NOMO-1 treated with DMSO at 0.1 percent for 48 hours (cell line): ENCODE data around the gene EIF2S2.

Experiments used
- DNase-seq: peaks from one replicate; lab custom pipeline; 2025; ENCODE audit not compliant: unreplicated experiment; lab: John Stamatoyannopoulos, UW

EIF2S2 gene

DNA sequence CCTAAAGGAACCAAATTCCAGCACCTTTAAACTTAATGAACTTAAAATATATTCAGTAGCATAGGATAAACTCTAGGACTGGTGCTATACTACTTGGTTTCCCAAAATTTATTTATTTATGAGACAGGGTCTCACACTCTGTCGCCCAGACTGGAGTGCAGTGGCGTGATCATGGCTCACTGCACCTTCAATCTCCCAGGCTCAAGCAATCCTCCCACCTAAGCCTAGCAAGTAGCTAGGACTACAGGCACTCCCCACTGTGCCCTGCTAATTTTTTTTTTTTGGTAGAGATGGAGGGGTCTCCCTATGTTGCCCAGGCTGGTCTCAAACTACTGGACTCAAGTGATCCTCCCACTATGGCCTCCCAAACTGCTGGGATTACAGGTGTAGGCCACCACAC lies 21.4 kb downstream of the EIF2S2 start:
- DNase-seq = no peak

GRCh38 chr20:34089655-34090345 lies 22.2 kb downstream of the EIF2S2 start:
- DNase-seq = no peak

- no peak for DNase-seq
Measured at GRCh38 chr20:34089175-34089479, 22.9 kb downstream of the EIF2S2 start.

DNA sequence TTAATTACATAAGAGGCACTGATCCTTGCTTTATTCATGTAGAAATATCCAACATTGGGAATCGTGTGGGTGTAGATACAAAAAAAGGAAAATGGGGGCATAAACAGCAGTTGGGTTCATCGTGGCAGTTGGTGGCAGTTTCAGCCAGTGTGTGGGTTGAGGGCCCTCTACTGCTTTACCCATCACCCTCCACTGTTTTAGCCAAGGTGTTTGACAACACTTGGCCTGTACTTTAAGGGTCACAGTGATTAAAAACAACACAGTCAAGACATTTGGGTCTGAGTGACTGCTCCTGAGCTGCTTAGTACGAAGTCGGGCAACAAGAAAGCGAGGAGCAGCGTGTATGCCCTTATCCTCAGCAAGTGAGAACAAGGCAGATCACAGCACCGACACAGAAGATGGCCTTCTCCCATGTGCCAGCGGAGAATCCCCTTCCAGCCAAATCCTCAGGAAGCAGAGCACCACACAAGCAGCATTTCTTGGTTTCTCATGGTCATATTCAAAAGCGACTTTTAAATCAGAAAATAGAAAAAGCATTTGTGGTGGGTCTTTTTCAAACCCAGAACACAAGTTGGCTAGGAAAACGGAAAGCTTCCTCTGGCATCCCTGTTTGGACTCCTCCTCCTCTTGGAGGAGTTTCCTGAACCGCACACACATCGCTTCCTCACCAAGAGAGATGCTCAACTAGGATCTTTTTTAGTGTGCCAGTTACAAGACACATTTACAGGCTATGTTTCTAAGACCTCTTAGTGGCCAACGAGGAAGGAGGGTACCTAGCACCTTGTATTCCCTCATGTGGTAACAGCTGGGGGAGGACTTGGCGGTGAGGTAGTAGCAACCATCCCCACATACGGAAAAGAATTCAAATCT lies 23.5 kb downstream of the EIF2S2 start:
- no peak for DNase-seq

DNA sequence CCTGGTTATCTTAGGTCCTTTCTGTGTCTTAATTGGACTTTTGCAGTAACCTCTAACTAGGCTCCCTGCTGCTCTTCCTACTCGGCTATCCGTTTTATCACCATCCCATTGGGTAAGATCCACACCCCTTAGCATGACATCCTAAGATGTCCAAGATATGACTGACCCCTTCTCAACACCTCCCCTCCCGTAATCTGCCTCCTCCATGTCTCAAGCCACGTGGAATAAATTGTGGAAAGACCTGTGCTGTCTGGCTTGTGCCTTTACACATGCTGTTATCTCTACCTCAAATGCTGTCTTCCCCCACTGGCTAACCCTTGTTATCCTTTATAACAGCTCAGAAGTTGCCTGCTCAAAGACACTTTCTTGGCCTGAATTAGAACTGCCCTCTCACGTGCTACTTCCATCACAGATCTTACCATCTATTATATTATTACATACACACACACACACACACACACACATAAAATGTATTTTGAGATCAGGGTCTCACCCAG lies 26.5 kb downstream of the EIF2S2 start:
- no peak for DNase-seq

DNA sequence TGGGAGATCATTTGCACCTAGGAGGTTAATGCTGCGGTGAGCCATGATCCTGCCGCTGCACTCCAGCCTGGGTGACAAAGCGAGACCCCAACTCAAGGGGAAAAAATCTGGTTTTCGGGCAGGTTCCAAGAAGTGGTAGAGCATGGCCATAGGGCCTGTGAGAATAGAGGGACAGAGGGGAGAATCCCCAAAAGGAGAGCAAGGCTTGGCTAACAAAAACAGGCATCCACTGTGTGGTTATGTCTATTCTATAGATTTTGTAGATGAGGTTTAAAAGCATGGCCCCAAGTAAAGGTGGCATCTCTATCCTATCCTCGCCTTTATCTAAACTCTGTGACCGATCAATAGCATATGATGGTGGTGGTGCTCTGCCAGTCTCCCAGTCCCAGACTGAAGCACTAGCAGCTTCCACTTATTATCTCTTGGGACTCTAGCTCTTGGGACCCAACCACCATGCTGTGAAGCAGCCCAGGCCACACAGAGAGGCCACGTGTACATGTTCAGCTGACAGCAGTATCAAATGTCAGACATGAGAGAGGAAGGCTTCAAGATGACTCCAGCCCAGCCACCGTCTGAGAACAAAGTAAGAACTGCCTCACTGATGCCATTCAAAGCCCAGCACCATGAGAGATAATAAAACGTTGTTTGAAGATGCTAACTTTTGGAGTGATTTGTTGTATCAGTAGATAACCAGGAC lies 27.7 kb downstream of the EIF2S2 start:
- DNase-seq = no peak

GRCh38 chr20:34083781-34084180 lies 28.3 kb downstream of the EIF2S2 start:
- DNase-seq = no peak

GRCh38 chr20:34083137-34083536 lies 28.9 kb downstream of the EIF2S2 start:
- DNase-seq = no peak

GRCh38 chr20:34082232-34082887 lies 29.7 kb downstream of the EIF2S2 start:
- DNase-seq = no peak

DNA sequence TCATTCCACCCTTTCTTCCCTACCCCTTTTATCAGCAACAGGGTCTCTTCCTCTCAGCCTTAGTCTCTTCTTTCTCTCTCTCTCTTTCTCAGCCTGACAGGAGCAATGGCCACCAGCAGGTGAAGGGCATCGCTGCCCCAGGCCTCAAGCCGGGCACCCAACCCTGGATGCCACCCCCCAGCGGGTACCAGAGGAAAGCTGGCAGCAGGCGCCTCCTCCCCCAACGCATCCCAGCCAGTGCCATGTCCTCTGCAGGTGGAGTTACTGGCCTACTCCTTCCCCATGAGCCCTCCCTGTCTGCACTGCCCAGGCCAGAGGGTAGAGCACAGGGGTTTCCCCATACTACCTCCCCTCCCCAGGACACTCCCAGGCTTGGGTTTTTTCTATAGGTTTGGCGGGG lies 32.2 kb downstream of the EIF2S2 start:
- no peak for DNase-seq

- no peak for DNase-seq
Measured at GRCh38 chr20:34078540-34078939, 33.5 kb downstream of the EIF2S2 start.

- no peak for DNase-seq
Measured at GRCh38 chr20:34076952-34077351, 35.1 kb downstream of the EIF2S2 start.

DNA sequence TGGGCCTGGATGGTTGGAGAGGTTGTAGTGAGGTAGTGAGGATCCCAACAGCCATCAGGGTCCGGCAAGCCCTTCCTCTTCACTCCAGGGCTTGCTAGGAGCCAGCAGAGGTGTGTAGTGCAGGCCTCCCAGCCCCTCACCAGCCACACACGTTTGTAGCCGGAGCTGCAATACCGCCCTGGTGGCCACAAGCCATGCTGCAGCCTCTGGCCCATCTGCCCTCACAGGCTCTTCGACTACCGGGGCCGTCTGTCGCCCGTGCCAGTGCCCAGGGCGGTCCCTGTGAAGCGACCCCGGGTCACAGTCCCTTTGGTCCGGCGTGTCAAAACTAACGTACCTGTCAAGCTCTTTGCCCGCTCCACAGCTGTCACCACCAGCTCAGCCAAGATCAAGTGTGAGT lies 36.4 kb downstream of the EIF2S2 start:
- no peak for DNase-seq

GRCh38 chr20:34074101-34074760 lies 37.8 kb downstream of the EIF2S2 start:
- no peak for DNase-seq

DNA sequence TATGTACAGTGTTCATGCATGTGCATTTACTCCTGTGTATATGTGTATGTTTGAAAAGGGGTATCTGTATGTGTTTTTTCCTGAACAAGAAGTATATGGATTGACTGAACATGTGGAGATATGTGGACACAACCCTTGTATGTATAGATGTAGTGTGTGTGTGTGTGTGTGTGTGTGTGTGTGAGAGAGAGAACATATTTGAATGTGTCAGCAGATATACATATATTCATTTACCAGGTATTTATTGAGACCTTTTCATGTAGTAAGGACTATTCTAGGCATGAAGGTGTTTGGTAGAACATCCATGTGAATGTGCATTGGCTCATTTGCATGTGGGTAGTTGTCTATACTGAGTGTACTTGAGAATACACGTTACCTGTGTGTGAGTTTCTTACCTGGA lies 39.3 kb downstream of the EIF2S2 start:
- DNase-seq = no peak

DNA sequence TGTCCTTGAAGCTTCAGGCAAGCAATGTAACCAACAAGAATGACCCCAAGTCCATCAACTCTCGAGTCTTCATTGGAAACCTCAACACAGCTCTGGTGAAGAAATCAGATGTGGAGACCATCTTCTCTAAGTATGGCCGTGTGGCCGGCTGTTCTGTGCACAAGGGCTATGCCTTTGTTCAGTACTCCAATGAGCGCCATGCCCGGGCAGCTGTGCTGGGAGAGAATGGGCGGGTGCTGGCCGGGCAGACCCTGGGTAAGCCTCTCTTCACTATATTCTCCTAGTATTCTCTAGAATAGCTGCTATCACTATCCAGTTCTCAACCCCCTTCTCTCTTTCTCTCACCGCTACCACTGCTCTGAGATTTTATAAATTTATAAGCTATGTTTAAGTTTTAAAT lies 40.0 kb downstream of the EIF2S2 start:
- DNase-seq = no peak

- no peak for DNase-seq
Measured at GRCh38 chr20:34070859-34071258, 41.2 kb downstream of the EIF2S2 start.

DNA sequence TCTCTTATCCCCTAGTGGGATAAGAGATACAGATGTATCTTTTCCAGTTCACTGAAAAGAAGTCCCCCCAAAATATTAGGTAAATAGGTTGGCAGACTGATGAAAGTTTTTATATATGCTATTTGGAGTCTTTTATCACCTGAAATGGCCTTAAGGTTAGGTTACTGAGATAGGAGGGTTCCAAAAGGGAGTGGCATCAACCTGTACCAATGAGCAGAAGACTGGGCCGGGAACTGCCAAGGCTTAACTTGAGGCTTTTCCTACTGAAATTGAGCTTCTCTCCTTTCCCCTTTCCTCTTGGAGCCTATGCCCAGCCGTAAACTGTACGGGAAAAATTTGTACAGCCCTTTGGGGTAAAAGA lies 42.0 kb downstream of the EIF2S2 start:
- no peak for DNase-seq

- DNase-seq = peak; percentile 48
Measured at GRCh38 chr20:34069341-34070078, 42.5 kb downstream of the EIF2S2 start.

- no peak for DNase-seq
Measured at GRCh38 chr20:34068001-34068400, 44.0 kb downstream of the EIF2S2 start.
